GM12878 (cell line): ENCODE measurements around the gene CYP46A1. TPM values are rescaled to one million over a fixed set of nuclear protein-coding genes. Genes with fewer than 3 reads are reported as not detected.

ENCODE experiments used
- ATAC-seq: fragments of 200-7000 bp; cut with Tn5 transposase; 3 replicates; pipeline ENCODE4 v1.9.1; 2020; ENCODE audit warnings: mild to moderate bottlenecking, moderate library complexity
- BruUV-seq: library from RNA; stranded (reverse); fragments of 400-500 nt; replicated peaks from 2 replicates; lab custom pipeline; 2021; lab: Mats Ljungman, UMichigan
- CTCF ChIA-PET: fragments of 300-600 bp; sonication (Branson Sonifier 250); formaldehyde crosslinking; extraction: SDS; loops from one replicate; lab custom pipeline; 2021; ENCODE audit warnings: inconsistent platforms; lab: Yijun Ruan, JAX
- POLR2A ChIA-PET: fragments of 350-600 bp; formaldehyde crosslinking; extraction: SDS; loops from one replicate; lab custom pipeline; 2021; ENCODE audit warnings: inconsistent platforms; lab: Charles Lee
- RAD21 ChIA-PET: fragments of 300-600 bp; sonication (Branson Sonifier 250); formaldehyde crosslinking; loops from one replicate; lab custom pipeline; 2023; ENCODE audit warnings: antibody characterized with exemption; ENCODE audit not compliant: unreplicated experiment; lab: Charles Lee
- SMC1A ChIA-PET: fragments of 300-600 bp; sonication (Branson Sonifier 250); formaldehyde crosslinking; loops from one replicate; lab custom pipeline; 2023; ENCODE audit not compliant: unreplicated experiment, uncharacterized antibody; lab: Charles Lee
- DNase-seq: peaks from one replicate; pipeline ENCODE4 v3.0.0-alpha.2; 2011; ENCODE audit warnings: low read depth, low spot score
- FAIRE-seq: peaks from 3 replicates; lab custom pipeline; 2011; peaks lifted over from hg19 to GRCh38; lab: Jason Lieb, UNC
- H2AFZ ChIP-seq: 2 replicates; pipeline ENCODE4 v1.6.0; 2011; ENCODE audit warnings: low read depth, low read length, control low read depth; ENCODE audit not compliant: control insufficient read depth
- H3K27ac ChIP-seq: 2 replicates; pipeline ENCODE4 v1.5.1; 2011; ENCODE audit warnings: control low read depth; ENCODE audit not compliant: control insufficient read depth, insufficient read depth
- H3K27me3 ChIP-seq, 2 experiments: replicated peaks in 1 of 2; 2 replicates each; pipeline versions ENCODE4 v1.6.0 to v1.6.1; 2011; ENCODE audit warnings: low read length in 1 of 2; ENCODE audit not compliant: control insufficient read depth in 2 of 2, insufficient read depth in 2 of 2
- H3K36me3 ChIP-seq, 2 experiments: 2 replicates each; pipeline ENCODE4 v1.5.1; 2011; ENCODE audit warnings: low read length in 1 of 2; ENCODE audit not compliant: control insufficient read depth in 2 of 2, insufficient read depth in 2 of 2
- H3K4me1 ChIP-seq: 2 replicates; pipeline ENCODE4 v1.6.1; 2011; ENCODE audit warnings: mild to moderate bottlenecking, low read length, moderate library complexity, mixed read lengths; ENCODE audit not compliant: control insufficient read depth, insufficient read depth
- H3K4me2 ChIP-seq: 2 replicates; pipeline ENCODE4 v1.6.0; 2011; ENCODE audit warnings: control low read depth; ENCODE audit not compliant: control insufficient read depth, insufficient read depth
- H3K4me3 ChIP-seq: fragments of 200-600 bp; sonication (generic); 2 replicates; pipeline ENCODE4 v1.5.1; 2016
- H3K79me2 ChIP-seq: 2 replicates; pipeline ENCODE4 v1.6.0; 2011; ENCODE audit warnings: low read length; ENCODE audit not compliant: control insufficient read depth, insufficient read depth
- H3K9ac ChIP-seq: 2 replicates; pipeline ENCODE4 v1.8.0; 2011; ENCODE audit warnings: low read length, control low read depth, mixed read lengths; ENCODE audit not compliant: control insufficient read depth, insufficient read depth
- H3K9me3 ChIP-seq: replicated peaks from 3 replicates; pipeline ENCODE4 v1.5.1; 2011; ENCODE audit warnings: mild to moderate bottlenecking, low read length; ENCODE audit not compliant: control insufficient read depth, insufficient read depth
- H4K20me1 ChIP-seq: 2 replicates; pipeline ENCODE4 v1.6.0; 2011; ENCODE audit not compliant: control insufficient read depth, insufficient read depth
- ATF7 ChIP-seq: fragments of 450-650 bp; IDR thresholded peaks from 2 replicates; pipeline ENCODE4 v1.6.1; 2016; ENCODE audit warnings: low read depth, mild to moderate bottlenecking
- HDAC2 ChIP-seq: fragments of 200-600 bp; sonication (generic); IDR thresholded peaks from 2 replicates; pipeline ENCODE4 v1.6.1; 2017
- HDGF ChIP-seq: fragments of 450-650 bp; IDR thresholded peaks from 2 replicates; pipeline ENCODE4 v1.6.1; 2016; ENCODE audit warnings: antibody characterized with exemption
- NFIC ChIP-seq: IDR thresholded peaks from 2 replicates; pipeline ENCODE4 v1.6.1; 2012; ENCODE audit warnings: low read depth, mild to moderate bottlenecking, inconsistent platforms, low read length, moderate library complexity
- NFYA ChIP-seq: IDR thresholded peaks from 2 replicates; pipeline ENCODE4 v1.6.1; 2011; ENCODE audit warnings: low read depth, mild to moderate bottlenecking, low read length, improper control_type of control experiment, borderline replicate concordance
- RFX5 ChIP-seq: IDR thresholded peaks from 2 replicates; pipeline ENCODE4 v1.6.1; 2011; ENCODE audit warnings: low read depth, low read length, improper control_type of control experiment
- SMARCA5 ChIP-seq: fragments of 450-650 bp; IDR thresholded peaks from 2 replicates; pipeline ENCODE4 v1.6.1; 2017; ENCODE audit warnings: mild to moderate bottlenecking
- STAT1 ChIP-seq: fragments of 450-650 bp; conservative IDR thresholded peaks from 2 replicates; pipeline ENCODE4 v1.6.1; 2014; ENCODE audit warnings: antibody characterized with exemption, mild to moderate bottlenecking
- YBX1 ChIP-seq: fragments of 450-650 bp; IDR thresholded peaks from 2 replicates; pipeline ENCODE4 v1.6.1; 2016; ENCODE audit warnings: antibody characterized with exemption
- ZBTB33 ChIP-seq: fragments of 450-650 bp; IDR thresholded peaks from 2 replicates; pipeline ENCODE4 v1.6.1; 2017; ENCODE audit warnings: mild to moderate bottlenecking
- ZBTB40 ChIP-seq: fragments of 450-650 bp; IDR thresholded peaks from 2 replicates; pipeline ENCODE4 v1.6.1; 2016; ENCODE audit warnings: mild to moderate bottlenecking, moderate library complexity, borderline replicate concordance
- WGBS: methylation state at CpG from one replicate; pipeline ENCODE4 v1.1.6; 2016; ENCODE audit warnings: low lambda C conversion rate; ENCODE audit not compliant: insufficient replicate concordance, insufficient coverage; ENCODE audit errors: missing lambda C conversion rate; 5-methylcytosine and 5-hydroxymethylcytosine counted together
- in situ Hi-C: fragments of 300-500 bp; cut with MboI; formaldehyde crosslinking; loops from 9 replicates; pipeline ENCODE4 v1.14.3; 2018; ENCODE audit warnings: mixed read lengths
- intact Hi-C: fragments of 100-400 bp; cut with micrococcal nuclease; formaldehyde crosslinking; loops from one replicate; pipeline ENCODE4 v1.14.2; 2022; ENCODE audit not compliant: unreplicated experiment
- polyA plus RNA-seq, 11 experiments: library from polyadenylated mRNA; depleted of rRNA in 4 of 11; unstranded in 6 of 11; stranded (reverse) in 5 of 11; fragments of >200 nt; fragmentation: Nextera tagmentation in 4 of 11; fragmentation: Illumina TruSeq in 1 of 11; extraction: Ambion mirVana in 4 of 11; extraction: Trizol in 1 of 11; gene quantifications; 1 replicate in 1 of 11; 2 replicates in 10 of 11; pipeline versions ENCODE4 v1.2.1 to v1.2.3, GENCODE V29; 2011 to 2016; ENCODE audit warnings: inconsistent platforms in 2 of 11, missing spikeins in 2 of 11, low read depth in 1 of 11
- total RNA-seq, 4 experiments: library from RNA; depleted of rRNA in 3 of 4; stranded (reverse); fragments of >200 nt in 3 of 4; fragmentation: Illumina TruSeq in 1 of 4; extraction: Trizol in 1 of 4; gene quantifications; 2 replicates each; pipeline versions ENCODE4 v1.2.1 to v1.2.3, GENCODE V29; 2013 to 2021
- TF ChIP-seq, protein P1 (sequence below): fragments of 450-650 bp; IDR thresholded peaks from 2 replicates; pipeline ENCODE4 v1.6.1; 2016; ENCODE audit warnings: mild to moderate bottlenecking
- TF ChIP-seq, protein P2 (sequence below): fragments of 450-650 bp; formaldehyde crosslinking; IDR thresholded peaks from 2 replicates; pipeline ENCODE4 v1.4.0; 2022; ENCODE audit warnings: mild to moderate bottlenecking, moderate library complexity

The CYP46A1 gene
- total and polyA plus RNA-seq, 10 of the 15 experiments (the other 5 are each of a cell fraction or from before 2014, with no cell fraction given): 0.04 to 0.11 TPM; not detected in 8

DNA sequence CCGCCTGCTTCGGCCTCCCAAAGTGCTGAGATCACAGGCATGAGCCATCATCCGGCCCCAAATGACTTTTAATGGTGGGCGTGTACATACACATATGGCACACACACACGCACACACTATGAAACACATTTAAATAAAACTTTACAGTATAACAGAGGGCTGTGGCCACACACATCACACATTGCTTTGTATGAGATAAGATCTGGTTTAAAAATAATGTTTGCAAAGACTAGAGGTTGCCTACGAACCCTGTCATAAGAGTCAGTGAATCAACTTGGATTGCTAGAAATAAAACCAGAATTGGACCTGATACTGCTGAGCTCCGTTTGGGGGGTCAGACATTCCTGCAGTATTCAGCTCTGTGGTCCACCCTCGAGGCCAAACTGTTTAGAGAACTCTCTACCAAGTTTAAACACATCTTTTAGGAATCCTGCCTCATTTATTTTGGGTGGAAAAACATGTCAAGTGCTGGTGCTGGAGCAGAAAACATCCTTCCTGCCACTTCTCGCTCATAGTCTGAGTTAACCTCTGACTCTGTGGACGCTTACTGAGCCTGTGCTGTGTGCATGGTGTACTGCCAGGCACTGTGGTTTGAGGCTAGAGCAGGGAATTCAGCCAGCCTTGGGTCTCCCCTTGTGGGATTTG is 61.3 kb downstream of the CYP46A1 start:
- CTCF ChIA-PET: interaction anchor here (0.8 to 1.6 kb wide), 2 partner anchors 15 to 140 kb away, joined by 3 to 5 read pairs; no protein-coding TSS in a partner anchor
- SMC1A ChIA-PET: no interaction called here
- POLR2A ChIA-PET: no interaction called here
- Histone ChIP-seq H3K27me3 (peaks cover 0 to 2% of the 10 kb centered on the region in 2 experiments; a peak in 2 of 4 replicates), H3K79me2 (no peaks in the 10 kb centered on the region), H3K4me3 (no peak overlapping the region), H4K20me1 (no peaks in the 10 kb centered on the region), H2AFZ (no peak overlapping the region), H3K4me2 (no peak overlapping the region), H3K27ac (no peak overlapping the region), H3K9me3 (no peaks in the 10 kb centered on the region), H3K9ac (no peak overlapping the region), H3K4me1 (no peaks in the 10 kb centered on the region), H3K36me3 (no peaks in the 10 kb centered on the region)
- in situ Hi-C loops (no loop called here), intact Hi-C loops (no loop called here)
- ATAC-seq: no peak
- no TSS peak for BruUV-seq
- RAD21 ChIA-PET: no interaction called here
- DNase-seq: no peak
- FAIRE-seq: no peak
- WGBS: 31% methylated on average over 10 of the region's 10 CpGs
- TF ChIP-seq NFIC (no peak), NFYA (no peak), YBX1 (no peak), HDGF (no peak), ATF7 (no peak), SMARCA5 (no peak), HDAC2 (no peak), ZBTB33 (no peak), RFX5 (no peak), ZBTB40 (no peak), STAT1 (no peak)
- TF ChIP-seq, protein P1, sequence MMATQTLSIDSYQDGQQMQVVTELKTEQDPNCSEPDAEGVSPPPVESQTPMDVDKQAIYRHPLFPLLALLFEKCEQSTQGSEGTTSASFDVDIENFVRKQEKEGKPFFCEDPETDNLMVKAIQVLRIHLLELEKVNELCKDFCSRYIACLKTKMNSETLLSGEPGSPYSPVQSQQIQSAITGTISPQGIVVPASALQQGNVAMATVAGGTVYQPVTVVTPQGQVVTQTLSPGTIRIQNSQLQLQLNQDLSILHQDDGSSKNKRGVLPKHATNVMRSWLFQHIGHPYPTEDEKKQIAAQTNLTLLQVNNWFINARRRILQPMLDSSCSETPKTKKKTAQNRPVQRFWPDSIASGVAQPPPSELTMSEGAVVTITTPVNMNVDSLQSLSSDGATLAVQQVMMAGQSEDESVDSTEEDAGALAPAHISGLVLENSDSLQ: no peak
- TF ChIP-seq, protein P2, sequence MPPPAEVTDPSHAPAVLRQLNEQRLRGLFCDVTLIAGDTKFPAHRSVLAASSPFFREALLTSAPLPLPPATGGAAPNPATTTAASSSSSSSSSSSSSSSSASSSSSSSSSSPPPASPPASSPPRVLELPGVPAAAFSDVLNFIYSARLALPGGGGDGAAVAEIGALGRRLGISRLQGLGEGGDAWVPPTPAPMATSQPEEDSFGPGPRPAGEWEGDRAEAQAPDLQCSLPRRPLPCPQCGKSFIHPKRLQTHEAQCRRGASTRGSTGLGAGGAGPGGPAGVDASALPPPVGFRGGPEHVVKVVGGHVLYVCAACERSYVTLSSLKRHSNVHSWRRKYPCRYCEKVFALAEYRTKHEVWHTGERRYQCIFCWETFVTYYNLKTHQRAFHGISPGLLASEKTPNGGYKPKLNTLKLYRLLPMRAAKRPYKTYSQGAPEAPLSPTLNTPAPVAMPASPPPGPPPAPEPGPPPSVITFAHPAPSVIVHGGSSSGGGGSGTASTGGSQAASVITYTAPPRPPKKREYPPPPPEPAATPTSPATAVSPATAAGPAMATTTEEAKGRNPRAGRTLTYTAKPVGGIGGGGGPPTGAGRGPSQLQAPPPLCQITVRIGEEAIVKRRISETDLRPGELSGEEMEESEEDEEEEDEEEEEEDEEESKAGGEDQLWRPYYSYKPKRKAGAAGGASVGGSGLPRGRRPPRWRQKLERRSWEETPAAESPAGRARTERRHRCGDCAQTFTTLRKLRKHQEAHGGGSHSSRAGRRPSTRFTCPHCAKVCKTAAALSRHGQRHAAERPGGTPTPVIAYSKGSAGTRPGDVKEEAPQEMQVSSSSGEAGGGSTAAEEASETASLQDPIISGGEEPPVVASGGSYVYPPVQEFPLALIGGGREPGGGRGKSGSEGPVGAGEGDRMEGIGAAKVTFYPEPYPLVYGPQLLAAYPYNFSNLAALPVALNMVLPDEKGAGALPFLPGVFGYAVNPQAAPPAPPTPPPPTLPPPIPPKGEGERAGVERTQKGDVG (CRISPR knock-in tag): no peak
